ENCODE results near the gene PPP2R2C.

Gene PPP2R2C

GRCh38 chr4:6424425-6424824, 48.0 kb downstream of the PPP2R2C start:
- FAIRE-seq (no peak), DNase-seq (ENCODE audit: insufficient read length, low spot score) (no peak)
- TF ChIP-seq POLR2A (IDR thresholded peaks at IDR 0.05; ENCODE audit: low read depth, low read length) = no peak

GRCh38 chr4:6423575-6423974, 48.8 kb downstream of the PPP2R2C start:
- FAIRE-seq = no peak
- no peak for DNase-seq (ENCODE audit: insufficient read length, low spot score)
- TF ChIP-seq POLR2A (IDR thresholded peaks at IDR 0.05; ENCODE audit: low read depth, low read length) = no peak

- DNase-seq (ENCODE audit: insufficient read length, low spot score) = no peak
- no peak for FAIRE-seq
- TF ChIP-seq POLR2A (IDR thresholded peaks at IDR 0.05; ENCODE audit: low read depth, low read length) = no peak
Observed at GRCh38 chr4:6422866-6423265, 49.5 kb downstream of the PPP2R2C start.

GRCh38 chr4:6422105-6422504, 50.3 kb downstream of the PPP2R2C start:
- FAIRE-seq = no peak
- TF ChIP-seq POLR2A (IDR thresholded peaks at IDR 0.05; ENCODE audit: low read depth, low read length) = no peak
- no peak for DNase-seq (ENCODE audit: insufficient read length, low spot score)

GRCh38 chr4:6421397-6421796, 51.0 kb downstream of the PPP2R2C start:
- DNase-seq (ENCODE audit: insufficient read length, low spot score) = no peak
- FAIRE-seq = no peak
- no peak for TF ChIP-seq POLR2A (IDR thresholded peaks at IDR 0.05; ENCODE audit: low read depth, low read length)

- DNase-seq (ENCODE audit: insufficient read length, low spot score) = no peak
- FAIRE-seq = no peak
Observed at GRCh38 chr4:6420972-6421371, 51.4 kb downstream of the PPP2R2C start.

DNA sequence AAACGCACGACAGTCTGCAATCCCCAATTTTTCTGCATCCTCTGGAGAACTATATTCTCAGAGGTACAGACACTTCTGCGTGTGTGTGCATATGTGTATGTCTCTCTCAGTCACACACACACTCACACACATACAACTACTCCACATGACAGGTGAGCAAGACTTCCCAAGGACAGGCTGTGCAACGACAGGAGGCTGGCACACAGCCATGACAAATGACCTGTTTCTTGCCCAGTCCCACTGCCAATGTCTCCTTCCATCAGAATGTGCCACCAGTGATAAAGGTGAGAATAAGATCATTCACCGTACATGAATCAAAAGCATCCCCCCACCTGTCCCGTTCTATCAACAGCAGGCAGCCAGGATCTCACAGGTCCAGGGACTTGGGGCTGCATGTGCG, 52.4 kb downstream of the PPP2R2C start:
- FAIRE-seq (no peak), DNase-seq (ENCODE audit: insufficient read length, low spot score) (no peak)
- no peak for TF ChIP-seq POLR2A (IDR thresholded peaks at IDR 0.05; ENCODE audit: low read depth, low read length)

More at GRCh38 chr4:6420972-6421371, 51.4 kb downstream of the PPP2R2C start:
- TF ChIP-seq POLR2A (IDR thresholded peaks at IDR 0.05; ENCODE audit: low read depth, low read length) = no peak

DNA sequence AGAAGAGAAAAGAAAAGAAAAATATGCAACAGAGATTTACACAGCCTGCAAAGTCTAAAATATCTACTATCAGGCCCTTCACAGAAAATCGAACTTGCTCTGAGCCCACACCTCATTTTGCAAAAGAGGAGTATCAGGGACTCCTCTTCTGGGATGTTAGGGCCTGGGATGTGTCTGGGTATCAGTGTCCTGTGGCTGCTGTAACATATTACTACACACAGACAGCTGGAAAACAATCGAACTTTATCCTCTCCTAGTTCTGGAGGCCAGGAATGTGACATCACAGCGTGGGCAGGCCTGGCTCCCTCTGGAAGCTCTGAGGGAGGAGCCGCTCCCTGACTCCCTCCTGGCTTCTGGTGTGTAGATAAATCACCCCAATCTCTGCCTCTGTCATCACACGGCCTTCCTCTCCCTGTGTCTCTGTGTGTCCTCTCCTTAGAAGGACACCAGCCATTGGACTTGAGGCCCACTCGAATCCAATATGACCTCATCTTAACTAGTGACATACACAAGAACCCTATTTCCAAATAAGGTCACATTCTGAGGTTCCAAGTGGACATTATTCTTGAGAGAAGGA, 52.9 kb downstream of the PPP2R2C start:
- no peak for TF ChIP-seq POLR2A (IDR thresholded peaks at IDR 0.05; ENCODE audit: low read depth, low read length)
- DNase-seq (ENCODE audit: insufficient read length, low spot score) (no peak), FAIRE-seq (no peak)

- FAIRE-seq = no peak
Observed at GRCh38 chr4:6418193-6418755, 54.1 kb downstream of the PPP2R2C start.

GRCh38 chr4:6417516-6418050, 54.8 kb downstream of the PPP2R2C start:
- no peak for TF ChIP-seq POLR2A (IDR thresholded peaks at IDR 0.05; ENCODE audit: low read depth, low read length)
- DNase-seq (ENCODE audit: insufficient read length, low spot score) (no peak), FAIRE-seq (no peak)

More at GRCh38 chr4:6418193-6418755, 54.1 kb downstream of the PPP2R2C start:
- no peak for TF ChIP-seq POLR2A (IDR thresholded peaks at IDR 0.05; ENCODE audit: low read depth, low read length)
- DNase-seq (ENCODE audit: insufficient read length, low spot score) = no peak

DNA sequence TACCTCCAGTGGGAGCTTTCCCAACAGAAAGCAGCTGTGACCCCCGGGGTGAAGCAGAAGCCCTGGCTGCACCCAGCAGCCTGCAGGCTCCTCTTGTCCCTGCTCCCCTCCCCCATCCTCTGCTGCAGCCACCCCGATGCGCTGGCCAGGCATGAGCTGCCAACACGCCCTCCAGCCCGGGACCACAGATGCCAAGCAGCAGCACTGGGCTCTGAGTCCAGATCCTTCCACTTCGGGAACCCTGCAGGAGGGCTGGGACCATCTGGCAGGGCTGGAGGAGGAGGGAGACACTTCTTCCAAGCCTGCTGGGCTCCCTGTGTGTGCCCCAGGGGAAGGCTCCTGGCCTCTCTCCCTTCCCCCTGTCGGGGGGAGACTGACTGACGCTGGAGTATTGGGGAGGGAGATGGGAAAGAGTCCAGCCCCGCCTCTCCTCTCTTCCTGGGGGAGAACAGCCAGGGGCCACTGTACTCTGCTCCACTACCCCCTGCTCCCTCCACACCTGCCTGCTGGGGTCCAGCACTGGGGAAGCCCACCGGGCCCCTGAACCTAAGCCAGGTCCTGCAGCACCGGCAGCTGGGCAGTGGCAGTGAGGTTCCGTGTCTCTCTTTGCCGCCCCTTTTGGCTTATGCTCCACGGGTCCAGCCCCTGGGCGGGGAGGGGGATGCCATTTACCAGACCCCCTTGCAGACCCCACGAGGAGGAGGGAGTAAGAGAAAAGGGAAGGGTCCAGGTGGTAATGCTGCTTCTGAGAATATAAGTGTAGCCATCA, 55.7 kb downstream of the PPP2R2C start:
- FAIRE-seq (no peak), DNase-seq (ENCODE audit: insufficient read length, low spot score) (no peak)
- TF ChIP-seq POLR2A (IDR thresholded peaks at IDR 0.05; ENCODE audit: low read depth, low read length) = no peak

- TF ChIP-seq POLR2A (IDR thresholded peaks at IDR 0.05; ENCODE audit: low read depth, low read length) = no peak
- no peak for FAIRE-seq
- DNase-seq (ENCODE audit: insufficient read length, low spot score) = no peak
Observed at GRCh38 chr4:6415031-6415705, 57.2 kb downstream of the PPP2R2C start.

- no peak for FAIRE-seq
- TF ChIP-seq POLR2A (IDR thresholded peaks at IDR 0.05; ENCODE audit: low read depth, low read length) = no peak
- DNase-seq (ENCODE audit: insufficient read length, low spot score) = no peak
Observed at GRCh38 chr4:6414578-6414977, 57.8 kb downstream of the PPP2R2C start.

GRCh38 chr4:6410664-6411063, 61.8 kb downstream of the PPP2R2C start:
- DNase-seq (ENCODE audit: insufficient read length, low spot score) = no peak
- no peak for TF ChIP-seq POLR2A (IDR thresholded peaks at IDR 0.05; ENCODE audit: low read depth, low read length)

More at GRCh38 chr4:6410664-6411063, 61.8 kb downstream of the PPP2R2C start:
- FAIRE-seq = no peak

Measured in H54 (cell line).